SK-N-SH treated with all-trans-retinoic acid at 6 μM for 48 hours (cell line): ENCODE results near the gene MAPK8IP3.

Experiments used
- ATAC-seq: fragments of 200-7000 bp; cut with Tn5 transposase; 3 replicates; pipeline ENCODE4 v1.9.1; 2020; ENCODE audit warnings: mild to moderate bottlenecking, moderate library complexity
- ARNTL ChIP-seq: fragments of 450-650 bp; formaldehyde crosslinking; IDR thresholded peaks from 2 replicates; pipeline ENCODE4 v1.5.0; 2020; ENCODE audit warnings: low read depth, mild to moderate bottlenecking, moderate library complexity, borderline replicate concordance
- BACH2 ChIP-seq: fragments of 250-450 bp; sonication (Bioruptor Pico); IDR thresholded peaks from 2 replicates; pipeline ENCODE4 v1.9.0; 2021; ENCODE audit warnings: mild to moderate bottlenecking, borderline replicate concordance
- CREB5 ChIP-seq: fragments of 250-450 bp; sonication (Bioruptor Pico); IDR thresholded peaks from 2 replicates; pipeline ENCODE4 v1.5.1; 2020; ENCODE audit warnings: low read depth, mild to moderate bottlenecking, moderate library complexity
- CSRNP3 ChIP-seq: fragments of 250-450 bp; sonication (Bioruptor Pico); IDR thresholded peaks from 2 replicates; pipeline ENCODE4 v1.5.1; 2021; ENCODE audit warnings: mild to moderate bottlenecking, moderate library complexity
- ESRRG ChIP-seq: fragments of 250-450 bp; sonication (Bioruptor Pico); IDR thresholded peaks from 2 replicates; pipeline ENCODE4 v1.6.1; 2021; ENCODE audit warnings: mild to moderate bottlenecking
- GLIS3 ChIP-seq: fragments of 250-450 bp; sonication (Bioruptor Pico); IDR thresholded peaks from 2 replicates; pipeline ENCODE4 v1.5.0; 2020; ENCODE audit warnings: mild to moderate bottlenecking, moderate library complexity
- ISL1 ChIP-seq: fragments of 250-450 bp; sonication (Bioruptor Pico); IDR thresholded peaks from 2 replicates; pipeline ENCODE4 v2.1.2; 2022; ENCODE audit warnings: mild to moderate bottlenecking, moderate library complexity
- PATZ1 ChIP-seq: fragments of 250-450 bp; sonication (Bioruptor Pico); IDR thresholded peaks from 2 replicates; pipeline ENCODE4 v1.8.0; 2020; ENCODE audit warnings: mild to moderate bottlenecking, moderate library complexity, borderline replicate concordance
- POU6F1 ChIP-seq: fragments of 250-450 bp; sonication (Bioruptor Pico); IDR thresholded peaks from 2 replicates; pipeline ENCODE4 v1.8.0; 2021; ENCODE audit warnings: low read depth, mild to moderate bottlenecking, moderate library complexity, borderline replicate concordance
- PPARA ChIP-seq: fragments of 250-450 bp; sonication (Bioruptor Pico); IDR thresholded peaks from 2 replicates; pipeline ENCODE4 v1.5.0; 2020; ENCODE audit warnings: mild to moderate bottlenecking, borderline replicate concordance
- RARB ChIP-seq: fragments of 250-450 bp; sonication (Bioruptor Pico); IDR thresholded peaks from 2 replicates; pipeline ENCODE4 v1.8.0; 2021; ENCODE audit warnings: mild to moderate bottlenecking, moderate library complexity
- SNAI2 ChIP-seq: fragments of 250-450 bp; sonication (Bioruptor Pico); IDR thresholded peaks from 2 replicates; pipeline ENCODE4 v1.5.0; 2020; ENCODE audit warnings: mild to moderate bottlenecking, moderate library complexity
- TCF4 ChIP-seq: fragments of 250-450 bp; sonication (Bioruptor Pico); IDR thresholded peaks from 2 replicates; pipeline ENCODE4 v1.8.0; 2021; ENCODE audit warnings: mild to moderate bottlenecking, moderate library complexity, borderline replicate concordance
- TOX ChIP-seq: fragments of 250-450 bp; sonication (Bioruptor Pico); IDR thresholded peaks from 2 replicates; pipeline ENCODE4 v1.8.0; 2021; ENCODE audit warnings: mild to moderate bottlenecking, moderate library complexity, borderline replicate concordance
- TSHZ2 ChIP-seq: fragments of 250-450 bp; sonication (Bioruptor Pico); IDR thresholded peaks from 2 replicates; pipeline ENCODE4 v1.5.0; 2020; ENCODE audit warnings: mild to moderate bottlenecking, moderate library complexity
- ZC3H10 ChIP-seq: fragments of 250-450 bp; sonication (Bioruptor Pico); IDR thresholded peaks from 2 replicates; pipeline ENCODE4 v1.5.1; 2021; ENCODE audit warnings: mild to moderate bottlenecking, moderate library complexity
- ZFP3 ChIP-seq: fragments of 250-450 bp; sonication (Bioruptor Pico); IDR thresholded peaks from 2 replicates; pipeline ENCODE4 v1.5.0; 2020; ENCODE audit warnings: mild to moderate bottlenecking, moderate library complexity
- ZFP30 ChIP-seq: fragments of 450-650 bp; formaldehyde crosslinking; IDR thresholded peaks from 2 replicates; pipeline ENCODE4 v1.5.0; 2022; ENCODE audit warnings: mild to moderate bottlenecking, moderate library complexity
- ZNF70 ChIP-seq: fragments of 450-650 bp; formaldehyde crosslinking; IDR thresholded peaks from 2 replicates; pipeline ENCODE4 v1.5.0; 2020; ENCODE audit warnings: mild to moderate bottlenecking, moderate library complexity
- ZNF8 ChIP-seq: fragments of 450-650 bp; formaldehyde crosslinking; IDR thresholded peaks from 2 replicates; pipeline ENCODE4 v1.5.0; 2020; ENCODE audit warnings: mild to moderate bottlenecking, moderate library complexity

MAPK8IP3 gene

GRCh38 chr16:1810106-1810505 is 104.1 kb downstream of the MAPK8IP3 start (continued):
- TF ChIP-seq CREB5 (CRISPR knock-in tag) (no peak), ARNTL (CRISPR knock-in tag) (no peak), GLIS3 (CRISPR knock-in tag) (no peak)

- ATAC-seq, result no peak
Measured at GRCh38 chr16:1810536-1810935, 104.5 kb downstream of the MAPK8IP3 start.

GRCh38 chr16:1812732-1813163 is 106.8 kb downstream of the MAPK8IP3 start:
- TF ChIP-seq TOX (CRISPR knock-in tag), result no peak
- no peak for TF ChIP-seq ARNTL (CRISPR knock-in tag)
- no peak for TF ChIP-seq BACH2 (CRISPR knock-in tag)
- TF ChIP-seq GLIS3 (CRISPR knock-in tag), result no peak
- no peak for TF ChIP-seq ZFP3
- TF ChIP-seq CREB5 (CRISPR knock-in tag), result no peak
- ATAC-seq, result peak; percentile 82

More at GRCh38 chr16:1810536-1810935, 104.5 kb downstream of the MAPK8IP3 start:
- TF ChIP-seq ZNF8 (no peak), ZNF70 (no peak), ZFP30 (CRISPR knock-in tag) (no peak), RARB (CRISPR knock-in tag) (no peak), TOX (CRISPR knock-in tag) (no peak), PPARA (no peak), POU6F1 (no peak), SNAI2 (CRISPR knock-in tag) (no peak), CREB5 (CRISPR knock-in tag) (no peak), TCF4 (CRISPR knock-in tag) (no peak), ZC3H10 (no peak), ZFP3 (no peak), ESRRG (CRISPR knock-in tag) (no peak), PATZ1 (CRISPR knock-in tag) (no peak), BACH2 (CRISPR knock-in tag) (no peak)

GRCh38 chr16:1815461-1815860 is 109.5 kb downstream of the MAPK8IP3 start:
- no peak for ATAC-seq
- TF ChIP-seq ZC3H10 (no peak), ISL1 (no peak), ARNTL (CRISPR knock-in tag) (no peak), ZFP30 (CRISPR knock-in tag) (no peak), SNAI2 (CRISPR knock-in tag) (no peak), TSHZ2 (CRISPR knock-in tag) (no peak), BACH2 (CRISPR knock-in tag) (no peak), CSRNP3 (CRISPR knock-in tag) (no peak), RARB (CRISPR knock-in tag) (no peak), GLIS3 (CRISPR knock-in tag) (no peak), ESRRG (CRISPR knock-in tag) (no peak), TCF4 (CRISPR knock-in tag) (no peak), POU6F1 (no peak)
